ENCODE data around the gene LDLRAD3. TPM values are rescaled to one million over a fixed set of nuclear protein-coding genes. Genes with fewer than 3 reads are reported as not detected.

Gene LDLRAD3
- total RNA-seq, 2 donors from 2014 or later: 30.8 to 42.5 TPM

GRCh38 chr11:36196411-36196998, 252.6 kb downstream of the LDLRAD3 start:
- Histone ChIP-seq H3K4me1 (replicated peaks) (no peaks in the 10 kb centered on the region), H3K4me3 (no peak overlapping the region), H3K36me3 (no peaks in the 10 kb centered on the region), H3K27ac (no peak overlapping the region), H3K9me3 (no peaks in the 10 kb centered on the region), H3K27me3 (replicated peaks; ENCODE audit: insufficient read depth) (no peaks in the 10 kb centered on the region)
- intact Hi-C loops (cut with DNase I): no loop called here
- no peak for TF ChIP-seq POLR2A (IDR thresholded peaks at IDR 0.05)
- no peak for TF ChIP-seq POLR2AphosphoS5 (IDR thresholded peaks at IDR 0.05)
- TF ChIP-seq CTCF (IDR thresholded peaks at IDR 0.05): no peak
- no peak for DNase-seq (ENCODE audit: low spot score)
- WGBS: 57% methylated on average over 7 of the region's 7 CpGs

- no peak overlapping the region for H3K27ac ChIP-seq
- H3K36me3 ChIP-seq: no peaks in the 10 kb centered on the region
- no peaks in the 10 kb centered on the region for H3K4me1 ChIP-seq (replicated peaks)
- intact Hi-C loops (cut with DNase I): no loop called here
- H3K4me3 ChIP-seq: no peak overlapping the region
- DNase-seq (ENCODE audit: low spot score): no peak
- no peaks in the 10 kb centered on the region for H3K27me3 ChIP-seq (replicated peaks; ENCODE audit: insufficient read depth)
- 97% methylated on average over 3 of the region's 3 CpGs for WGBS
- H3K9me3 ChIP-seq: no peaks in the 10 kb centered on the region
- TF ChIP-seq POLR2A (IDR thresholded peaks at IDR 0.05) (no peak), CTCF (IDR thresholded peaks at IDR 0.05) (no peak), POLR2AphosphoS5 (IDR thresholded peaks at IDR 0.05) (no peak)
Observed at GRCh38 chr11:36201411-36201810, 257.5 kb downstream of the LDLRAD3 start.

GRCh38 chr11:36205536-36205935, 261.7 kb downstream of the LDLRAD3 start:
- Histone ChIP-seq H3K9me3 (no peaks in the 10 kb centered on the region), H3K27ac (no peak overlapping the region), H3K4me1 (replicated peaks) (no peaks in the 10 kb centered on the region), H3K36me3 (no peaks in the 10 kb centered on the region), H3K4me3 (no peak overlapping the region), H3K27me3 (replicated peaks; ENCODE audit: insufficient read depth) (no peaks in the 10 kb centered on the region)
- 91% methylated on average over 3 of the region's 3 CpGs for WGBS
- intact Hi-C loops (cut with DNase I): no loop called here
- DNase-seq (ENCODE audit: low spot score): no peak
- no peak for TF ChIP-seq CTCF (IDR thresholded peaks at IDR 0.05)
- no peak for TF ChIP-seq POLR2A (IDR thresholded peaks at IDR 0.05)
- no peak for TF ChIP-seq POLR2AphosphoS5 (IDR thresholded peaks at IDR 0.05)

- no peak overlapping the region for H3K4me3 ChIP-seq
- no peaks in the 10 kb centered on the region for H3K4me1 ChIP-seq (replicated peaks)
- DNase-seq (ENCODE audit: low spot score): no peak
- H3K27ac ChIP-seq: no peak overlapping the region
- TF ChIP-seq POLR2A (IDR thresholded peaks at IDR 0.05) (no peak), POLR2AphosphoS5 (IDR thresholded peaks at IDR 0.05) (no peak), CTCF (IDR thresholded peaks at IDR 0.05) (no peak)
- H3K9me3 ChIP-seq: no peaks in the 10 kb centered on the region
- no peaks in the 10 kb centered on the region for H3K27me3 ChIP-seq (replicated peaks; ENCODE audit: insufficient read depth)
- no peaks in the 10 kb centered on the region for H3K36me3 ChIP-seq
- intact Hi-C loops (cut with DNase I): no loop called here
- 96% methylated on average over 2 of the region's 2 CpGs for WGBS
Observed at GRCh38 chr11:36210529-36210928, 266.7 kb downstream of the LDLRAD3 start.

- DNase-seq (ENCODE audit: low spot score): no peak
- no peaks in the 10 kb centered on the region for H3K27me3 ChIP-seq (replicated peaks; ENCODE audit: insufficient read depth)
- no peak overlapping the region for H3K27ac ChIP-seq
- no peaks in the 10 kb centered on the region for H3K36me3 ChIP-seq
- no peak overlapping the region for H3K4me3 ChIP-seq
- intact Hi-C loops (cut with DNase I): no loop called here
- no peaks in the 10 kb centered on the region for H3K9me3 ChIP-seq
- TF ChIP-seq CTCF (IDR thresholded peaks at IDR 0.05) (no peak), POLR2AphosphoS5 (IDR thresholded peaks at IDR 0.05) (no peak), POLR2A (IDR thresholded peaks at IDR 0.05) (no peak)
- 84% methylated on average over 8 of the region's 8 CpGs for WGBS
- no peaks in the 10 kb centered on the region for H3K4me1 ChIP-seq (replicated peaks)
Observed at GRCh38 chr11:36211761-36212430, 268.0 kb downstream of the LDLRAD3 start.

Data from prostate gland (tissue), 2 donors.